Astrocyte (in vitro differentiated cells and primary cell): ENCODE results near the gene ZP2. TPM values are rescaled to one million over a fixed set of nuclear protein-coding genes. Genes with fewer than 3 reads are reported as not detected.

Experiments used
- DNase-seq: peaks from one replicate; pipeline ENCODE4 v3.0.0-alpha.2; 2010; ENCODE audit warnings: low read depth
- FAIRE-seq: peaks from 2 replicates; lab custom pipeline; 2011; peaks lifted over from hg19 to GRCh38; lab: Jason Lieb, UNC
- H2AFZ ChIP-seq: 2 replicates; pipeline ENCODE4 v1.6.0; 2012; ENCODE audit warnings: low read depth, low read length, inconsistent platforms
- H3K27ac ChIP-seq: 2 replicates; pipeline ENCODE4 v1.5.1; 2011; ENCODE audit warnings: low read depth, low read length, inconsistent platforms
- H3K27me3 ChIP-seq: 2 replicates; pipeline ENCODE4 v1.6.0; 2011; ENCODE audit warnings: low read length, inconsistent platforms; ENCODE audit not compliant: insufficient read depth
- H3K36me3 ChIP-seq: 2 replicates; pipeline ENCODE4 v1.5.1; 2011; ENCODE audit warnings: low read length, inconsistent platforms; ENCODE audit not compliant: insufficient read depth
- H3K4me1 ChIP-seq: 2 replicates; pipeline ENCODE4 v1.5.1; 2011; ENCODE audit warnings: low read length, inconsistent platforms; ENCODE audit not compliant: insufficient read depth
- H3K4me2 ChIP-seq: 2 replicates; pipeline ENCODE4 v1.6.0; 2012; ENCODE audit warnings: low read length, inconsistent platforms
- H3K4me3 ChIP-seq: 2 replicates; pipeline ENCODE4 v1.5.1; 2011; ENCODE audit warnings: low read depth, mild to moderate bottlenecking, low read length, inconsistent platforms; ENCODE audit not compliant: insufficient read depth
- H3K79me2 ChIP-seq: 2 replicates; pipeline ENCODE4 v1.6.0; 2012; ENCODE audit warnings: mild to moderate bottlenecking, low read length, inconsistent platforms; ENCODE audit not compliant: insufficient read depth
- H3K9ac ChIP-seq: 2 replicates; pipeline ENCODE4 v1.6.0; 2012; ENCODE audit warnings: mild to moderate bottlenecking, low read length, inconsistent platforms
- H3K9me3 ChIP-seq: 2 replicates; pipeline ENCODE4 v1.5.1; 2012; ENCODE audit warnings: low read depth, mild to moderate bottlenecking, low read length, inconsistent platforms; ENCODE audit not compliant: insufficient read depth
- H4K20me1 ChIP-seq: 2 replicates; pipeline ENCODE4 v1.6.0; 2012; ENCODE audit warnings: low read length, inconsistent platforms; ENCODE audit not compliant: insufficient read depth
- H3K27ac Mint-ChIP-seq: one replicate; pipeline ENCODE4 v1.8.0; 2021; ENCODE audit warnings: mild to moderate bottlenecking, mixed read lengths; ENCODE audit not compliant: unreplicated experiment
- H3K27me3 Mint-ChIP-seq: one replicate; pipeline ENCODE4 v1.8.0; 2021; ENCODE audit warnings: low read depth, mixed read lengths; ENCODE audit not compliant: unreplicated experiment
- H3K36me3 Mint-ChIP-seq: one replicate; pipeline ENCODE4 v1.8.0; 2021; ENCODE audit warnings: low read depth, mixed read lengths; ENCODE audit not compliant: unreplicated experiment
- H3K4me1 Mint-ChIP-seq: one replicate; pipeline ENCODE4 v1.8.0; 2021; ENCODE audit warnings: low read depth, mixed read lengths; ENCODE audit not compliant: unreplicated experiment
- H3K4me3 Mint-ChIP-seq: one replicate; pipeline ENCODE4 v1.8.0; 2021; ENCODE audit warnings: mild to moderate bottlenecking, moderate library complexity, mixed read lengths; ENCODE audit not compliant: unreplicated experiment
- H3K9me3 Mint-ChIP-seq: one replicate; pipeline ENCODE4 v1.8.0; 2021; ENCODE audit warnings: mild to moderate bottlenecking, mixed read lengths; ENCODE audit not compliant: unreplicated experiment
- EZH2 ChIP-seq: IDR thresholded peaks from 2 replicates; pipeline ENCODE4 v1.6.1; 2012; ENCODE audit warnings: mild to moderate bottlenecking, low read length, inconsistent platforms; ENCODE audit not compliant: insufficient read depth
- total RNA-seq: library from RNA; stranded (reverse); gene quantifications from 2 replicates; pipeline ENCODE4 v1.2.1, GENCODE V29; 2021
- TF ChIP-seq, protein P1 (sequence below): IDR thresholded peaks from 2 replicates; pipeline ENCODE4 v1.5.1; 2011; ENCODE audit warnings: low read depth, mild to moderate bottlenecking, inconsistent platforms, low read length, moderate library complexity; ENCODE audit not compliant: insufficient read depth

ZP2 gene
- total RNA-seq, 1 donor from 2014 or later: not detected

- Histone ChIP-seq H3K9ac (no peak overlapping the region), H3K4me3 (no peak overlapping the region), H3K27me3 (peaks cover 18% of the 10 kb centered on the region), H3K27ac (no peak overlapping the region), H4K20me1 (no peaks in the 10 kb centered on the region), H3K9me3 (no peaks in the 10 kb centered on the region), H3K36me3 (no peaks in the 10 kb centered on the region), H2AFZ (no peak overlapping the region), H3K4me2 (no peak overlapping the region), H3K4me1 (no peaks in the 10 kb centered on the region), H3K79me2 (no peaks in the 10 kb centered on the region)
- no peak overlapping the region for H3K4me3 Mint-ChIP-seq
- H3K36me3 Mint-ChIP-seq: no peaks in the 10 kb centered on the region
- FAIRE-seq (no peak), DNase-seq (no peak)
- H3K27ac Mint-ChIP-seq: no peak overlapping the region
- TF ChIP-seq EZH2: no peak
- TF ChIP-seq, protein P1, sequence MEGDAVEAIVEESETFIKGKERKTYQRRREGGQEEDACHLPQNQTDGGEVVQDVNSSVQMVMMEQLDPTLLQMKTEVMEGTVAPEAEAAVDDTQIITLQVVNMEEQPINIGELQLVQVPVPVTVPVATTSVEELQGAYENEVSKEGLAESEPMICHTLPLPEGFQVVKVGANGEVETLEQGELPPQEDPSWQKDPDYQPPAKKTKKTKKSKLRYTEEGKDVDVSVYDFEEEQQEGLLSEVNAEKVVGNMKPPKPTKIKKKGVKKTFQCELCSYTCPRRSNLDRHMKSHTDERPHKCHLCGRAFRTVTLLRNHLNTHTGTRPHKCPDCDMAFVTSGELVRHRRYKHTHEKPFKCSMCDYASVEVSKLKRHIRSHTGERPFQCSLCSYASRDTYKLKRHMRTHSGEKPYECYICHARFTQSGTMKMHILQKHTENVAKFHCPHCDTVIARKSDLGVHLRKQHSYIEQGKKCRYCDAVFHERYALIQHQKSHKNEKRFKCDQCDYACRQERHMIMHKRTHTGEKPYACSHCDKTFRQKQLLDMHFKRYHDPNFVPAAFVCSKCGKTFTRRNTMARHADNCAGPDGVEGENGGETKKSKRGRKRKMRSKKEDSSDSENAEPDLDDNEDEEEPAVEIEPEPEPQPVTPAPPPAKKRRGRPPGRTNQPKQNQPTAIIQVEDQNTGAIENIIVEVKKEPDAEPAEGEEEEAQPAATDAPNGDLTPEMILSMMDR: no peak
- peaks cover 39% of the 10 kb centered on the region for H3K27me3 Mint-ChIP-seq
- no peaks in the 10 kb centered on the region for H3K4me1 Mint-ChIP-seq
- H3K9me3 Mint-ChIP-seq: no peaks in the 10 kb centered on the region
Observed at GRCh38 chr16:21208446-21209230, 2.7 kb downstream of the ZP2 start.

GRCh38 chr16:21206550-21206949 is 4.8 kb downstream of the ZP2 start:
- Mint-ChIP-seq H3K9me3 (no peaks in the 10 kb centered on the region), H3K4me3 (no peak overlapping the region)
- no peak for FAIRE-seq

More at GRCh38 chr16:21206550-21206949, 4.8 kb downstream of the ZP2 start:
- Histone ChIP-seq H3K79me2 (no peaks in the 10 kb centered on the region), H3K27ac (no peak overlapping the region), H4K20me1 (no peaks in the 10 kb centered on the region), H3K36me3 (no peaks in the 10 kb centered on the region), H3K4me1 (no peaks in the 10 kb centered on the region), H2AFZ (no peak overlapping the region), H3K9me3 (no peaks in the 10 kb centered on the region), H3K9ac (no peak overlapping the region), H3K4me2 (no peak overlapping the region), H3K4me3 (no peak overlapping the region), H3K27me3 (peaks cover 24% of the 10 kb centered on the region)
- Mint-ChIP-seq H3K27ac (no peak overlapping the region), H3K4me1 (no peaks in the 10 kb centered on the region), H3K36me3 (no peaks in the 10 kb centered on the region), H3K27me3 (peaks cover 47% of the 10 kb centered on the region)
- TF ChIP-seq, protein P1: no peak
- no peak for TF ChIP-seq EZH2
- DNase-seq: no peak
